HG02642 (cell line): Measurements from ENCODE around the gene FGD5.

Source experiments
- ATAC-seq: cut with Tn5 transposase; IDR thresholded peaks from one replicate; pipeline ENCODE4 v1.9.1; 2021; ENCODE audit warnings: mild to moderate bottlenecking; ENCODE audit not compliant: unreplicated experiment, poor library complexity

Gene FGD5, protein sequence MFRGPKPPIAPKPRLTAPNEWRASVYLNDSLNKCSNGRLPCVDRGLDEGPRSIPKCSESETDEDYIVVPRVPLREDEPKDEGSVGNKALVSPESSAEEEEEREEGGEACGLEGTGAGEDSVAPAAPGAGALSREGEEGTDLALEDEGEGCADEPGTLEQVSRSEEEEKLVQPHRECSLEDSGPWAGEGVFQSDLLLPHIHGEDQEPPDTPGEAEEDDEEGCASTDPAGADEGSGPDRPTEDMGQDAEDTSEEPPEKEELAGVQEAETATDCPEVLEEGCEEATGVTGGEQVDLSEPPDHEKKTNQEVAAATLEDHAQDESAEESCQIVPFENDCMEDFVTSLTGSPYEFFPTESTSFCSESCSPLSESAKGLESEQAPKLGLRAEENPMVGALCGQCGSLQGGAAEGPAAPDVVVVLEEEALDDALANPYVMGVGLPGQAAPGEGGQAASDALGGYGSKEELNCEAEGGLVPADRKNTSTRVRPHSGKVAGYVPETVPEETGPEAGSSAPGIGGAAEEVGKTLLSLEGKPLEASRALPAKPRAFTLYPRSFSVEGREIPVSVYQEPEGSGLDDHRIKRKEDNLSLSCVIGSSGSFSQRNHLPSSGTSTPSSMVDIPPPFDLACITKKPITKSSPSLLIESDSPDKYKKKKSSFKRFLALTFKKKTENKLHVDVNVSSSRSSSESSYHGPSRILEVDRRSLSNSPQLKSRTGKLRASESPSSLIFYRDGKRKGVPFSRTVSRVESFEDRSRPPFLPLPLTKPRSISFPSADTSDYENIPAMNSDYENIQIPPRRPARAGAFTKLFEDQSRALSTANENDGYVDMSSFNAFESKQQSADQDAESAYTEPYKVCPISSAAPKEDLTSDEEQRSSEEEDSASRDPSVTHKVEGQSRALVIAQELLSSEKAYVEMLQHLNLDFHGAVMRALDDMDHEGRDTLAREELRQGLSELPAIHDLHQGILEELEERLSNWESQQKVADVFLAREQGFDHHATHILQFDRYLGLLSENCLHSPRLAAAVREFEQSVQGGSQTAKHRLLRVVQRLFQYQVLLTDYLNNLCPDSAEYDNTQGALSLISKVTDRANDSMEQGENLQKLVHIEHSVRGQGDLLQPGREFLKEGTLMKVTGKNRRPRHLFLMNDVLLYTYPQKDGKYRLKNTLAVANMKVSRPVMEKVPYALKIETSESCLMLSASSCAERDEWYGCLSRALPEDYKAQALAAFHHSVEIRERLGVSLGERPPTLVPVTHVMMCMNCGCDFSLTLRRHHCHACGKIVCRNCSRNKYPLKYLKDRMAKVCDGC (N-terminal part only)

DNA sequence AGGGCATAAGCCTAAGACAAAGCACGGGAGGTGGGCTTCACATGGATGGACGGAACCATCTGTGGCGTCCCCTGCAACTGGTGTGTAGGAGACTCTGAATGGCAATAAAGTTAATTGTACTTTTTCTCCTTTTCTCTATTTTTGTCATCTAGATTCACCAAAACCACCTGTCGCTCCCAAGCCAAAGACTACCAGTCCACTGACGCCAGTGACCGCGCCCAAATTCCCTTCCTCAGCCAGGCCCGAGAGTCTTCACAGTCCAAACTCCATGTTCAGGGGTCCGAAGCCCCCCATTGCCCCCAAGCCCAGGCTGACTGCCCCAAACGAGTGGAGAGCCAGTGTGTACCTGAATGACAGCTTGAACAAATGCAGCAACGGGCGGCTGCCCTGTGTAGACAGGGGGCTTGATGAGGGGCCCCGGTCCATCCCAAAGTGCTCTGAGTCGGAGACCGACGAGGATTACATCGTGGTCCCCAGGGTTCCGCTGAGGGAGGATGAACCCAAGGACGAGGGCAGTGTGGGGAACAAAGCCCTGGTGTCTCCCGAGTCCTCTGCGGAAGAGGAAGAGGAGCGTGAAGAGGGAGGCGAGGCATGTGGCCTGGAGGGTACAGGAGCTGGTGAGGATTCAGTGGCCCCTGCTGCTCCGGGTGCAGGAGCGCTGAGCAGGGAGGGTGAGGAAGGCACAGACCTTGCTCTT lies at the start of gene FGD5:
FGD5 (plus strand) TSS at position 159 of the 697 bp plus-strand sequence; CDS start at position 269, 110 bp downstream.
- ATAC-seq = no peak

DNA sequence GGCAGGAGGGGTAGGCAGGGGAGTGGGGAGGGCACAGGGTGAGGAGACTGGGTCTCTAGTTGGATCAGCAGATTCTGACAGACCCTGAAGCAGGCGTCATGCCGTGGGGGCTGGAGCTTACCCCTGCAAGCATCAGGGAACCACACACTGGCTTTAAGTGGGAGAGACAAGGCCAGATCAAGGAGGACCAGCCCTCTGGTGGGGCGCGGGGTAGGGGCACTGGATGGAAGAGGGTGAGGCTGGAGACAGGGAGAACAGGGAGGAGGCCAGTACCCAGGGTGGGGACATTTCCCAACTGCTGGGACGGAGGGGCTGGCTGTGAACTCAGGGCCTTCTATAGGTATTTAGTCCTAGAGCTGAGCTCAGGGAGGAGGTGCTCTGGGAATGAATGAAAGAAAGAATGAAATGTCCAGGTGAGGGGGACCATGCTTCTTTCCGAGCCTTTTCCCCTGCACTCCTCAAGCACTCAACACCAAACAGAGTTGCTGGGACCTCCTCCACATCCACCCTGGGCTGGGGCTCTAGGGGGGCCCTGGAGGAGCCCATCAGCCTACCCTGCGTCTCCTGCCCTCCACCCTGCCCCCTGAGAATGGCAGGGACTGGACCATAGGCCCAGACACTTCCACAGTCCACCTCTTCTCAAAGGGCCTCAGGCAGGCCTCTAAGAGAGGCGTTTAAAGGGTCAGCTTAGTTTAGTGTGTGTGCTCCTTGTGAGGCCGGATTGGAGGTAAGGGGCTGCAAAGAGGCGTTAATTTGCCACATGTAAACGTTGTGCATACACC lies 49.0 kb upstream of the FGD5 start:
- ATAC-seq = no peak

DNA sequence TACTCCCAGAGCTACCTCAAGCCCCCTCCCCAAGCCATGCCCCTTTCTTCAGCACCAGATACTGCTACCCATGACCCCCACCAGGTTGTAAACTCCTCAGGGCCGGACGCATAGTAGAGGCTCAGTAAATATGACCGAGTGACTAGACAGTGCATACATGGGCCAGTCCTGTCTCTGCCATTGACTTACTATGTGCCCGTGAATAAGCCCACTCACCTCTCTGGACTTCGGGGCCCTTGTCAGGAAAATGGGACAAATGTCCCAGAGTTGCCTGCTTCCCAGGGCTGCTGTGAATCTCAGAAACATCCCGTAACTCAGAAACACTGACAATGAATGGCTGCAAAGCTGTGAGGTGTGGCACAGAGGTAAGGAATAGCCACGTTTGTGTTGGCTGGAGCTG lies 48.2 kb upstream of the FGD5 start:
- ATAC-seq = no peak

DNA sequence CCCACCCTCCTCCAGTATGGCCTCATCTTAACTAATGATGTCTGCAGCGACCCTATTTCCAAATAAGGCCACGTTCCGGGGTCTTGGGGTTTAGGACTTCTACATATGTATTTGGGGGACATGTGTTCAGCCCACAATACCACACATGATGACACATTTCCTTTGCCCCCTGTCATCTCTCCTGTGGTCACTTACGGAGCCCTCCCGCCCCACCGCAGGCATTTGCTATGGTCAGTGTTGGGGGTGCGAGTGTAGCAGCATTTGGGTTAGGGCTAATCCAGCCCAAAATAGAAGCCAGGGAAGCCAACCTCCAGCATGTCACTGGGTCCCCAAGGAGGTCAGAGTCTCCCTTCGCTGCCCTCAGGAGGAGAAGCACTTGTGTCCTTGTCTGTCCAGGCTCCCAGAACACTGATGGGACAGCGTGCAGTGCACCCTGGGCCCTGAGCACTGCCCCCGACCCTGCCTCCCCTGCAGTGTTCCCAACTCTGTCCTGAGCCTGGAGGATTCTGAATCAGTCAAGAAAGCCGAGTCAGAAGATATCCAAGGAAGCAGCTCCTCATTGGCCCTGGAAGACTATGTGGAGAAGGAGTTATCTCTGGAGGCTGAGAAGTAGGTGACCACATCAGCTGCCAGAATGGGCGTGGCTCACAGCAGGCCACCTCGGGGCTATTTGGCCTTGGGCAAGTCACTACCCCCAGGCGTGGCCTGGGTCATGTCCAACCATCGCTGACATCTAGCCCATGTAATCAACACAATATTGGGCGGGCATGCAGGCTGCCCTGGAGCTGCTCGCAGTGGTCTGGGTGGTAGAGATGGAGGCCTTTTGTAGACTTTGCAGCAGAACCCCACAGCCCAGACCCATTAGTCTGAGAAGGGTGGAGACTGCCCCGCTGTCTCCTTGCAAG lies 46.9 kb upstream of the FGD5 start:
- ATAC-seq = no peak

DNA sequence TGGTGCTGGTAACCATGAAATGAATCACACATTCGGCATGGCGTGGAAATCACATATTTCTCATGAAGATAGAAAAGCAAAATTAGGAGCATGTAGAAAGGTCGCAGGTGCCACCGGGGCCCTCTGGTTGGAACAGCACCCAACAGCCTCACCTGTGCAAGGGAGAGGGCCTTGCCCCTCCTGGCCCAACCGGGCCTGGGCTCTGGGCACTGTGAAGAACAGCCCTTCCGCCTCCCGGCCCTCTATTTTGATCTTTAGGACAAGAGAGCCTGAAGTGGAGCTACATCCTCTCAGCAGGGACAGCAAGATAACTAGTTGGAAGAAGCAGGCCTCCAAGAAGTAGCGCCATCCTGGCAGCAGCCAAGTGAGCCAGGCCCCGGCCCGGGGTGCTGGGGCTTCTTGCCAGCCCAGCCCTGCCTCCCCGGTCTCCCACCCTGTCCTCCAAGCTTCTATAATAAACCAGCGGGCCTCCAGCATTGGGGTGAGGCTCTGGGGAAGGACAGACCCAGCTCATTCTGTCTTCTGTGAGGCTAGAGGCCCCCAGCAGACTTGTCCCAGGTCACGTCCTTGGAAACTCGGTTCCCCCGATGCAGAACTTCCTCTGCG lies 46.1 kb upstream of the FGD5 start:
- ATAC-seq = no peak

DNA sequence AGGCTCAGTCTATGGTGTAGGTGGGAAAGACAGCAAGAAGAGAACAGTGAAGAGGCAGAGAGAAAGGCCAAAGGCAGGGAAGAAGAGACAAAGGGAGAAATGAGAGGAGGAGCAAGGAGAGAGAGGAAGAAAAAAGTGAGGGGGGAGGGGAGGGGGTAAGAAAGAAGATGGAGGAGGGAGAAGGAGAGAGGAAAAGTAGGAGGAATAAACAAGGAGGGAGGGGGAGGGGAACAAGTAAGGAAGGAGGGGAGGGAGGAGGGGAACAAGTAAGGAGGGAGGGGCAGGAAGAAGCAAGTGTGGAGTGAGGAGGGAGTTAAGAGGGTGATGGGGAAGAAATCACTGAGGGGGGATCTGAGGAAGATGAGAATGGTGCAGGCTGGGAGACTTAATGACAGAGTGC lies 45.5 kb upstream of the FGD5 start:
- no peak for ATAC-seq

DNA sequence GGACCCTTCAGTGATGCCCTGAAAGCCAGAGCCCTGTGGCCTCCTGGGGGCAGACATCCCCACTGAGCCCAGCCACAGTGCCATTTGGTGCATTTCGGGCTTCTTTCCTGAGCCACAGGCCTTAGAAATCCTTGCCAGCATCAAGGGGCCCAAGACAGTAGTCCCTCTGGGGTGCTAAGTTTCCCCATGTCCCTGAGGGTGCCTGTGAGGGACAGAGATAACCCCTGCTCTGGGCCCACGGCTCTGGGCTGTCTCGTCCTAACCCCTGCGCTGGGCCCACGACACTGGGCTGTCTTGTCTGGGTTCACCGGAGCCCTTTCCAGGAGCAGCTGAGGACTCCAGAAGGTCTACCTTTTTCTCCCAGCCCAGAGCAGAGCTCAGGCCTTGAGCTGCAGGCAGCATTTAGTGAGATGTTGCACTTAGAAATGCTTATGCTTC lies 45.1 kb upstream of the FGD5 start:
- no peak for ATAC-seq

DNA sequence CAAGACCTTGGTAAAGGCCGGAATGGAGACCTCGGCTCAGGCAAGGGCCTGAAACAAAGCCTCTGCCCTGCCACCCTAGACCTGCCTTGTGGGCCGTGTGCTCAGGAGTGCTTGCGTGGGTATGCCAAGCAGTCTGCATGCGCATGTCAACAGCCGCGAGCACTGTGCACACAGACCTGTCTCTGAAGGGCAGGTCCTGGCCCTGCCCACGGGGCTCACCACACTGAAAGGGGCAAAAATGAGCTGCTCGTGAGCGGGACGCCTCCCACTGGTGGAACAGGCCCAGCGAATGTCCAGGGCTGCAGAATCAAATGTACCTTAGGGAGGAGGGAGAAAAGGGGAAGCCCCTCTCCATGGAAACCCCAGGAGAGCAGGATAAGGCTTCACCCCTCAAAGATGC lies 44.3 kb upstream of the FGD5 start:
- ATAC-seq = no peak

DNA sequence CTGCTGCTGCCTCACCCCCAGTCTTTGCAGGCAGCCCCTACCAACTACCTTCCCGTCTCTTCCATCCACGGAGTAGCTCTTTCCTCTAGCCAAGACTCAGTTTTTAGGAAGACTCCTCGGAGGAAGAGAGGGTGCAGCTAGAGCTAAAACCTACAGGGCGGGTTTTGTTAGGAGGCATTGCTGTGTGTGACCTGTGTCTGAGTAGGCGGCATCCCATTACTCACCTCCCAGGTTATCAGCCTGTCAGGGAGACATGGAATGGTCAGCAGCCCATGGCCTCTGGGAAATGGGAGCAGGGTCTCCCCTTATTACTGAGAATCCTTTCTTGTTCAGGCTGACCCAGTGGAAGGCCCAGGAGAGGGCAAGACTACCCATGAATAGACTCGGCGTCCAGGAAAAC lies 43.8 kb upstream of the FGD5 start:
- no peak for ATAC-seq

DNA sequence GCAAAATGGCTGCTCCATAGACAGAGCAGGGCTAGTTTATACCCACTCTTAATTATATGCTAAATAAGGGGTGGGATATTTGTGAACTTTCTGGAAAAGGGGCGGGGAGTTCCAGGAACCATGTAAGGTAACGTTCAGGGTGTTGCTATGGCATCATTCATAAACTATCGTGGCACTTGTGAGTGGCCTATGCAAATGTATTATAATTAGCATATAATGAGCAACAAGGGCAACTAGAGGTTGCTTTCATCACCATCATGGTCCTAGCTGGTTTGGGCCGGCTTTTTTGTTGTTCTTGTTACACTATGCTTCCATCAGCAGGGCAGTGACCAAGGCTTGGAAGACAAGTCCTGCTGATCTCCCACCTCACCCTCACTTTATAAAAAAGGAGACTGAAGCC lies 43.2 kb upstream of the FGD5 start:
- ATAC-seq = no peak

DNA sequence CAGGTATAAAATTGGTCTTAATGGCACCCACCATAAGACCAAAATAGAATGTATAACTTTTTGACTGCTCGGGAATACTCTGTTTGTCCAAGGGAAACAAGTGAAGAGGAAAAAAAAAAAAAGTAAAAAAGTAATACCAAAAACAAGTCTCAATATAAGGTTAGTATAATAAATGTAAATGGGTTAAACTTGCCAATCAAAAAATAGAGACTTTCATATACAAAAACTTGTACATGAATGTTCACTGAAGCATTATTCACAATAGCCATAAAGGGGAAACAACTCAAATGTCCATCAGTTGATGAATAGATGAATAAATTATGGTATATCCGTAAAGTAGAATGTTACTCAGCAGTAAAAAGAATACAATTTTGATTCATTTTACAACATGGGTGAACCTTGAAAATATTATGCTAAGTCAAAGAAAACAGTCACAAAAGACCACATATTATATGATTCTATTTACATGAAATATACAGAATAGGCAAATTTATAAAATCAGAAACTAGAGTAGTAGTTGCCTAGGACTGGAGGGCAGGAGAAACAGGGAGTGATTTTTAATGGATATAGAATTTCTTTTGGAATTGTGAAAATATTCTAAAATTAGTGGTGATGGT lies 39.6 kb upstream of the FGD5 start:
- ATAC-seq = no peak

DNA sequence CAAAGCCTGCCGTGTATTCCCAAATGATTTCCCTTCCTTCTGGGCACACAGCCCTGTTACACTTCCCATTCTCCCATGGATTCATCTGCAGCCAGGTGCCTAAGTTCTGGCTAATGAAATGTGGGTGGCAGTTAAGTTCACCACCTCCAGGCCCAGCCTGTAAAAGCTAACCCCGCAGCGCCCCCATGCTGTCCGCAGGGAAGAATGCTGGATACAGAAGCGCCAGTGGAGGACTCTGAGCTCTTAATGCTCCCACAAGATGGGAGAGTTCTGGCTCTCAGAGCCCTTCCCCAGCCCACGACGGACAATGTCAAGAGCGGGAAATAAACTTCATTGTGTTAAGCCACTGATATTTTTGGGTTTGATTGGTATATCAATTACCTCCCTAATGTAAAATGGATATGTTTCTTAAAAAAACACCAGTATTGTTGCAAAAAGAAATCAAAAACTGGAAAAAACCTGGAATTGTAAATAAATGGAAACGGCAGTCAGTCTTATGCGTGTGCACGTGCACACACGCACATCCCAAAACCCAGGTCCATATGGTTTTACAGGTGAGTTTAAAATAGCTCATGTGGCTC lies 37.7 kb upstream of the FGD5 start:
- peak; percentile 87 for ATAC-seq

DNA sequence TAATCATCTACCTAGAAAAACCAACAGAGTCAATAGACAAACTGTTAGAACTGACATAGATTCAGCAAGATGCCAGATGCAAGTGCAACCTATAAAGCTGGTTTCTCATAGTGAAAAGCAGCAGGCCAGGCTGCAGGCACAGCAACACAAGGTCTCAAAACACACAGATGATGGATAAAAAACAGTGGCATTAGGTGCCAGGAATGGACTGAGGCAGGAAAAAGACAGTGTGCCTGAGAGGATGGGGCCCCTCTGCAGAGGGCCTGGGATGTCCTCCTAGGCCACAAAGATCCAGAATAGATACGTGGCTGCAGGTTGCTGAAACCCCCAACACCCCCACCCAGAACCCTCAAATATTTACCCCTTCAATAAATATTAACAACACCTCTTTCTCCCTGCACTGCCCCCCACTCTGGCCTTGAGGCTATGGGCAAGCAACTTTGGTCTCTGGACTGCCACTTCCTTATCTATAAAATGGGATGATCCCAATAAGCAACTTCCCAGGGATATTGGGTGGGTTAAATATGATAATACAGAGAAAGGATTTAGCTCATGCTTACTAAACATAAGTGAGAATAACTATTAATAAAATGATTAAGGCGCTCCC lies 35.2 kb upstream of the FGD5 start:
- no peak for ATAC-seq

DNA sequence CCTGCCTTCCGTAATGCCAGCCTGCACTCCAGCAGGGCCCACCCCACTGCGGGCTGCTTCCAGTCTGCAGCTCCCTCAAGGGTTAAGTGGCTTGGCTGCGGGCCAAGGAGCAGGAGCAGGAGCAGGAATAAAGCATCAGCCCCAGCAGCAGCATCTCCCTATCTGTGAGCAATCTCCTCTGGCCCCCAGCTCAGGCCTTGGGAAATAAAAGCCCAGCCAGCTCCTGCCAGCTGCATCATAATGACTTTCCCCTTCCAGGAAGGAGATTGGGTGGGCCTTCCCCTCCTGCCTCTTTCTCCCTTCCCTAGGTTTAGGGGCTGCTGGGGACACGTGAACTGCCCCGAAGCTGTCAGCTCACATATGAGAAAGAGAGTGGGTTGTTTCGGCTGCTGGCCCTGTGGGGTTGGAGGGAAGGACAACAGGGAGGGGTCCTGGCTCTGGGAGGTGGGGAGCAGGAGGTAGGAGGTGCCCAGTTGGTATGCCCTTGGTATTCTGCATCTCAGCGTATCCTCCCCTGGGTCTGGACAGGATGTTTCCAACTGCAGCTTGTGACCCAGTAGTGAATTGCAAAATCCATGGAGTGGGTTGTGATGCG lies 34.6 kb upstream of the FGD5 start:
- ATAC-seq = no peak

DNA sequence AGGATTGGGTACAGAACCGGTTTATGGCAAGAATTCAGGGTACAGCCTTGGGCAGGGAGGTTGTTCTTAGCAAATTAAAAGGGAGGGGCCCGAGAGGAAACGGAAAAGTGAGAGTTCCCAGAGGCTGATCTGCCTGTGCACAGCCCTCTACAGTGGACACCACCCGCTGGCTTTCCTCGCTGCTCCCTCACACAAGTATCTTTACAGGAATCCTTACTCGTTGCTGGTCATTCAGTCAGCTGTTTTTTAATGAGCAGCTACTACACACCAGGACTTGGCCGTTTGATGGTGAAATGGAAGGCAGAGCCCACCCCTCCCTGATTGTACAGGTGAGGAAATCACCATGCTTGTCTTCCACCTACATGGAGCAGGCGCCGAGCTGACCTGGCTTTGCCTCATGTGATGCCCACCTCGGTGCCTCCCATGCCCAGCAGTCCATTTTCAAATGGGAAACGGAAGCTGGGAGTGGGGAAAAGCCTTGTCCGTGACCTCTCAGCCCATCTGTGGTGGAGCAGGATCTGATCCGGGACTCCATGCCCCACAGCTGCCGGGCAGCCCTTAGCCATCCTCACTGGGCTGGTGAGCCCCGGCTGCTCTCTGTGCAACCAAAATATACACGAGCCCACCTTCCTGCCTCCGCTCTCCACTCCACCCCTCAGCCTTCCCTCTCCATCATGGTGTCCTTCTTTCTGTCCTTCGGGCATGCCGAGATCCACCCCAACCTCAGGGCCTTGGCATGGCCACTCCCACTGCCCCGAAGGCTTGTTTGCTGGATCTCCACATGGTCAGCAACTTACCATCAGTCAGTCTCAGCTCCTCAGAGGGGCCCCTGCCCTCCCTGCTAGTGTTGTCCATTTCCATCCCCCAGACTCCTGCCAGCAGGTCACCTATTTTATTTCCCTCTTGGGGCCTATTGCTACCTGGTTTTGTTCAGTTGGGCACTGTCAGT lies 33.3 kb upstream of the FGD5 start:
- no peak for ATAC-seq
